Trophoblast cell (in vitro differentiated cells and primary cell): Measurements from ENCODE around the gene ABI1.

ENCODE experiments used
- DNase-seq, 2 donors: peaks; one replicate each; pipeline ENCODE4 v3.0.0-alpha.2; 2016
- H2AFZ ChIP-seq: 2 replicates; pipeline ENCODE4 v1.6.1; 2013; ENCODE audit warnings: low read length, moderate library complexity, mild to moderate bottlenecking; ENCODE audit not compliant: insufficient read depth, poor library complexity
- H2AK5ac ChIP-seq: 2 replicates; pipeline ENCODE4 v1.6.1; 2013; ENCODE audit warnings: mild to moderate bottlenecking, low read length
- H2BK120ac ChIP-seq: 2 replicates; pipeline ENCODE4 v1.6.1; 2013; ENCODE audit warnings: low read length, mild to moderate bottlenecking, moderate library complexity; ENCODE audit not compliant: insufficient read depth, poor library complexity
- H2BK12ac ChIP-seq: 2 replicates; pipeline ENCODE4 v1.6.1; 2013; ENCODE audit warnings: mild to moderate bottlenecking, low read length, moderate library complexity
- H2BK5ac ChIP-seq: 2 replicates; pipeline ENCODE4 v1.6.1; 2013; ENCODE audit warnings: low read length, low read depth, moderate library complexity, mild to moderate bottlenecking; ENCODE audit not compliant: poor library complexity
- H3K14ac ChIP-seq: 2 replicates; pipeline ENCODE4 v1.6.1; 2013; ENCODE audit warnings: mild to moderate bottlenecking, low read length
- H3K18ac ChIP-seq: 2 replicates; pipeline ENCODE4 v1.6.1; 2013; ENCODE audit warnings: mild to moderate bottlenecking, low read length
- H3K23ac ChIP-seq: 2 replicates; pipeline ENCODE4 v1.6.1; 2013; ENCODE audit warnings: low read length
- H3K27ac ChIP-seq: 2 replicates; pipeline ENCODE4 v1.5.1; 2013; ENCODE audit warnings: low read depth, mild to moderate bottlenecking, inconsistent platforms, low read length, moderate library complexity
- H3K27me3 ChIP-seq: 2 replicates; pipeline ENCODE4 v1.6.1; 2013; ENCODE audit warnings: inconsistent platforms, mild to moderate bottlenecking, low read length, moderate library complexity; ENCODE audit not compliant: insufficient read depth
- H3K36me3 ChIP-seq, 2 experiments: 1 replicate in 1 of 2; 2 replicates in 1 of 2; pipeline ENCODE4 v1.6.1; 2013; ENCODE audit warnings: low read length in 2 of 2, mild to moderate bottlenecking in 2 of 2, moderate library complexity in 1 of 2; ENCODE audit not compliant: insufficient read depth in 2 of 2, control insufficient read depth in 1 of 2
- H3K4ac ChIP-seq: 2 replicates; pipeline ENCODE4 v1.6.1; 2013; ENCODE audit warnings: low read depth, mild to moderate bottlenecking, low read length, moderate library complexity
- H3K4me1 ChIP-seq, 2 experiments: 1 replicate in 1 of 2; 2 replicates in 1 of 2; pipeline ENCODE4 v1.6.1; 2013; ENCODE audit warnings: low read length in 2 of 2, mild to moderate bottlenecking in 2 of 2, moderate library complexity in 1 of 2; ENCODE audit not compliant: insufficient read depth in 2 of 2, control insufficient read depth in 1 of 2
- H3K4me2 ChIP-seq: 2 replicates; pipeline ENCODE4 v1.6.1; 2013; ENCODE audit warnings: inconsistent platforms, mild to moderate bottlenecking, low read length, moderate library complexity
- H3K4me3 ChIP-seq: 2 replicates; pipeline ENCODE4 v1.5.1; 2013; ENCODE audit warnings: mild to moderate bottlenecking, low read depth, low read length, inconsistent platforms
- H3K79me1 ChIP-seq: one replicate; pipeline ENCODE4 v1.6.1; 2013; ENCODE audit warnings: low read length
- H3K79me2 ChIP-seq: 2 replicates; pipeline ENCODE4 v1.6.1; 2013; ENCODE audit warnings: low read length, mild to moderate bottlenecking; ENCODE audit not compliant: control insufficient read depth, insufficient read depth, poor library complexity
- H3K9ac ChIP-seq: 2 replicates; pipeline ENCODE4 v1.6.1; 2013; ENCODE audit warnings: mild to moderate bottlenecking, low read length
- H3K9me3 ChIP-seq: 2 replicates; pipeline ENCODE4 v1.6.1; 2013; ENCODE audit warnings: low read depth, mild to moderate bottlenecking, control low read depth, inconsistent platforms, low read length; ENCODE audit not compliant: insufficient read depth
- H4K12ac ChIP-seq: 2 replicates; pipeline ENCODE4 v1.6.1; 2013; ENCODE audit warnings: low read depth, mild to moderate bottlenecking, low read length, moderate library complexity
- H4K8ac ChIP-seq: 2 replicates; pipeline ENCODE4 v1.6.1; 2013; ENCODE audit warnings: low read depth, mild to moderate bottlenecking, low read length, moderate library complexity
- H4K91ac ChIP-seq: one replicate; pipeline ENCODE4 v1.6.1; 2013; ENCODE audit warnings: low read depth, mild to moderate bottlenecking, low read length, moderate library complexity
- WGBS: extraction: QIAGEN DNeasy Blood & Tissue Kit; methylation state at CpG from one replicate; pipeline ENCODE4 v1.1.7; 2013; ENCODE audit warnings: missing lambda C conversion rate; ENCODE audit not compliant: insufficient read length, insufficient coverage; ENCODE audit errors: extremely low coverage; 5-methylcytosine and 5-hydroxymethylcytosine counted together

Gene ABI1

DNA sequence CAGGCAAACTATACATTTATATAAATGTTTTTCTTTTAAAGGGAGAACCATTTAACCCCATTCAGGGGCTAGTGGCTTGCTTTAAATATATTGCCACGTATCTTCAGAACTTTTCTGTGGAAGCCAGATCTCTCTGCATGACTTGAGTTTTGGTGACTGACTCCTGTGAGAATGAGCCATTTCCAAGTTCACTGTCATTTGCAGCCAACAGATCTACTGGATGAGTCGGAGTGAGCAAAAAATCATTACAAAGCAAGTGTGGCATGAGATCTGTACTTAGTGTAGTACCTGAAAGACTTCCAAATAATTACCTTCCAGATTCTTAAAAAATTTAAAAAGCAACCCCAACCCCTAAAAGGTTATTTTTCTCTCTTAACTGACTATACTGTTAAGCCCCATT is 117.7 kb downstream of the ABI1 start:
- Histone ChIP-seq H3K27me3 (no peaks in the 10 kb centered on the region), H3K18ac (no peak overlapping the region), H4K91ac (no peak overlapping the region), H3K4me1 (no peaks in the 10 kb centered on the region), H3K79me1 (no peaks in the 10 kb centered on the region), H2AFZ (no peak overlapping the region), H2BK120ac (no peak overlapping the region), H3K27ac (no peak overlapping the region), H3K9ac (no peak overlapping the region), H3K4me3 (no peak overlapping the region), H3K4ac (no peak overlapping the region), H3K4me2 (no peak overlapping the region), H3K23ac (no peak overlapping the region), H4K8ac (no peak overlapping the region), H3K36me3 (peaks cover 11 to 14% of the 10 kb centered on the region in 2 experiments), H2BK12ac (no peak overlapping the region), H2BK5ac (no peak overlapping the region), H2AK5ac (no peak overlapping the region), H4K12ac (no peak overlapping the region), H3K9me3 (no peaks in the 10 kb centered on the region), H3K14ac (no peak overlapping the region), H3K79me2 (no peaks in the 10 kb centered on the region)
- DNase-seq = no peak
- WGBS = no CpG with 5 or more reads among the region's 2 CpGs

DNA sequence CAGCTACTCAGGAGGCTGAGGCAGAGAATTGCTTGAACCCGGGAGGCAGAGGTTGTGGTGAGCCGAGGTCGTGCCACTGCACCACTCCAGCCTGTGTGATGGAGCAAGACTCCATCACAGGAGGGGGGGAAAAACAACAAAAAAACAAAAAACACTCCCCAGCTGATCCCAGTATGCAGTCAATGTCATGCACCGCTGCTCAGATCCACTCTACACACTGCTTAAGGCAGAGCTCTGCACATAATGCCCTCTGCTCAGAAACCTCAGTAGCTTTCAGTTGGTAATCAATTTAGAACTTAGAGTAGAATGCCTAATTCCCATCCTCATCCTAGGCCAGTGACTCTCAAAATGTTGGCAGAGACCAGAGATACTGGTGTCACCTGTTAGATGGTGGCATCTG is 119.4 kb downstream of the ABI1 start:
- H3K18ac ChIP-seq = no peak overlapping the region
- H2AK5ac ChIP-seq = no peak overlapping the region
- no peak for DNase-seq
- H3K4me3 ChIP-seq = no peak overlapping the region
- peaks cover 0 to 4% of the 10 kb centered on the region in 2 experiments for H3K4me1 ChIP-seq
- no peak overlapping the region for H3K4me2 ChIP-seq
- H2BK5ac ChIP-seq = no peak overlapping the region
- no peaks in the 10 kb centered on the region for H3K79me2 ChIP-seq
- peaks cover 12 to 16% of the 10 kb centered on the region in 2 experiments for H3K36me3 ChIP-seq
- H3K27ac ChIP-seq = no peak overlapping the region
- no peak overlapping the region for H2BK12ac ChIP-seq
- no CpG with 5 or more reads among the region's 4 CpGs for WGBS
- H2BK120ac ChIP-seq = no peak overlapping the region
- no peak overlapping the region for H3K4ac ChIP-seq
- H3K23ac ChIP-seq = no peak overlapping the region
- H3K9me3 ChIP-seq = no peaks in the 10 kb centered on the region
- no peaks in the 10 kb centered on the region for H3K79me1 ChIP-seq
- H3K27me3 ChIP-seq = no peaks in the 10 kb centered on the region
- H4K8ac ChIP-seq = no peak overlapping the region
- H3K14ac ChIP-seq = no peak overlapping the region
- no peak overlapping the region for H4K91ac ChIP-seq
- no peak overlapping the region for H3K9ac ChIP-seq
- no peak overlapping the region for H2AFZ ChIP-seq
- no peak overlapping the region for H4K12ac ChIP-seq

DNA sequence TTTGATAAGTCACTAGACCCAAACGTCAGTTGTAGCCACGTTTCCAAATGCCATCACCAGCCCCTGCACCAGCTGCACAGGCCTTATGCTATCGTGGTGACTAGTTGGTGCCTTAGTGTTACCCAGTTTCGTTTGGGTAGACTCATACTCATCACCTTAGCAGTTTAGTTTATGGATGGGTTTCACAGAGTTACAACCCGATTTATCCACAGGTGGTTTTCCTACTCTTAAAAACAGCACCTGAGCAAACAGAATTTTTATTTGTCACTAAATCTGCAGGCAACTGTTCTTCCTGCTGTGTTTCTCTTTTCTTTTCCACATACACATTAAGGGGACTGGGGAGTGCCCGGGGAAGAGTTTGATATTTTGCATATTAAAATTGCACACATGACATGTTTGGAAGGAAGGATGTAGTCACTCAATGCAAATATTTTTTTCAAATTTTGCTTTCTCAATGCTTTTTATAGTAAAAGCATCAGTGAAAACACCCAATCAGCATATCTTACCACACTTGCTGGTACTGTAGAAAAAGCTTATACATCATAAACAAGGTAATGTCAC is 121.6 kb downstream of the ABI1 start:
- H3K79me2 ChIP-seq = no peaks in the 10 kb centered on the region
- H3K79me1 ChIP-seq = peaks cover 3% of the 10 kb centered on the region
- no peak overlapping the region for H2AFZ ChIP-seq
- peaks cover 6 to 16% of the 10 kb centered on the region in 2 experiments for H3K36me3 ChIP-seq
- no peak overlapping the region for H2BK120ac ChIP-seq
- no peak overlapping the region for H3K4ac ChIP-seq
- H4K91ac ChIP-seq = no peak overlapping the region
- no peak overlapping the region for H4K8ac ChIP-seq
- H3K18ac ChIP-seq = no peak overlapping the region
- no peak overlapping the region for H3K9ac ChIP-seq
- no peaks in the 10 kb centered on the region for H3K9me3 ChIP-seq
- no peak overlapping the region for H4K12ac ChIP-seq
- DNase-seq = no peak
- H2BK12ac ChIP-seq = no peak overlapping the region
- no peak overlapping the region for H3K14ac ChIP-seq
- no peak overlapping the region for H3K4me3 ChIP-seq
- no peak overlapping the region for H2AK5ac ChIP-seq
- H3K4me1 ChIP-seq = peaks cover 10 to 19% of the 10 kb centered on the region in 2 experiments
- H3K4me2 ChIP-seq = no peak overlapping the region
- H3K27me3 ChIP-seq = no peaks in the 10 kb centered on the region
- WGBS = no CpG with 5 or more reads among the region's 6 CpGs
- no peak overlapping the region for H3K23ac ChIP-seq
- H2BK5ac ChIP-seq = no peak overlapping the region
- H3K27ac ChIP-seq = no peak overlapping the region

DNA sequence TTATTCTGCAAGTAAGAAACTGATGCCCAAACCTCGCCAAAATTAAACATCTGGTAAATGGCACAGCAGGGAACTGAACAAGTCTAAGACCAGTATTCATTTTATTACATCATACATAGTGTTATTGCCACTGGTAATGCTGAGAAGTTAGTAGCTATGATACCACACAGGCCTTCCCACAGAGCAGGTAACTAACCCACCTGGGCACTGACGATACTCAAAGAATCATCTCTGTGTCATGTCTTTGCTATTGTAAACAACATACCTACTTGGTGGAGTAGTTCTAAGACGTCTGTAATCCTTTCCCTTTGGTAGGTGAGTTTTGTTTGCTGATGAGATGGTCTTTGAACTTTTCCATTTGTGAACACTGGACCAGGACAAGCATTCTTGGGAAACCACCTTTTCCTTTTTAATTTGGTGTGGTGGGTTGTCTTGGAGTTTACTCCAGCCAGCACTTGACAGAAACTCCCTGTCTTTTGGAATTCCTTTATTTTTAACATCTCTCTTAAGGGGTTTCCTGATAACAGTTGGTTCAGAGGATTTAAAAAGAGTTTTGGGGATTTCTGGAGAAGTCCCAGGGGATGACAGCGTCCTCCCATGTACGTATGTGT is 122.4 kb downstream of the ABI1 start:
- Histone ChIP-seq H4K8ac (no peak overlapping the region), H3K9ac (no peak overlapping the region), H2BK5ac (no peak overlapping the region), H3K18ac (no peak overlapping the region), H3K36me3 (peaks cover 6 to 16% of the 10 kb centered on the region in 2 experiments), H3K14ac (no peak overlapping the region), H3K27me3 (no peaks in the 10 kb centered on the region), H2BK12ac (no peak overlapping the region), H2AFZ (no peak overlapping the region), H3K4me3 (no peak overlapping the region), H3K4ac (no peak overlapping the region), H3K4me2 (no peak overlapping the region), H3K79me1 (peaks cover 5% of the 10 kb centered on the region), H3K4me1 (peaks cover 12 to 25% of the 10 kb centered on the region in 2 experiments), H3K23ac (no peak overlapping the region), H2AK5ac (no peak overlapping the region), H3K79me2 (no peaks in the 10 kb centered on the region), H3K27ac (no peak overlapping the region), H4K12ac (no peak overlapping the region), H3K9me3 (no peaks in the 10 kb centered on the region), H4K91ac (no peak overlapping the region), H2BK120ac (no peak overlapping the region)
- peak; percentile 14 to 39 for DNase-seq
- no CpG with 5 or more reads among the region's 5 CpGs for WGBS
